ENCODE measurements around the gene CRYAB.
"Not testable (repeated sequence)": the region's sequence is repeated elsewhere in the genome, so short reads cannot be mapped to it uniquely, and the experiment has no call there.

CRYAB gene

DNA sequence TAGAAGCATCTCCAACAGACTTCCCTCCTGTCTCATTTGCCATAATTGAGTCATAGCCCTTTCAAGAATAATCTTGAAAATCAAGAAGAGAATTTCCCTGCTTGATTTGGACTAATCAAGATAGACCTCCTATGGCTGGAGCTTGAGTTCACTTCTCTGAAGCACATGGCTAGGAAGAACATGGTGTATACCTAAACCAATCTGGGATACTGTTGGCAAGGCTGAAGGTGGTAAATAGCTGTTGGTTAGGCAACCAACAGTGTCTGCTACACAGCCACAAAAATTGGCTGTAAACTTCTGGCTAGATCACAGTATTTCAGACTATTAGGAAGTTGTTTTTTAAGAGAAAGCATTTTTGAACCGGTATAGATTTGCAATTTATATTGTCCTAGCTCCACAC, 4.9 kb downstream of the CRYAB start:
- DNase-seq, result no peak

GRCh38 chr11:111905411-111905810, 6.2 kb downstream of the CRYAB start:
- DNase-seq, result no peak

DNA sequence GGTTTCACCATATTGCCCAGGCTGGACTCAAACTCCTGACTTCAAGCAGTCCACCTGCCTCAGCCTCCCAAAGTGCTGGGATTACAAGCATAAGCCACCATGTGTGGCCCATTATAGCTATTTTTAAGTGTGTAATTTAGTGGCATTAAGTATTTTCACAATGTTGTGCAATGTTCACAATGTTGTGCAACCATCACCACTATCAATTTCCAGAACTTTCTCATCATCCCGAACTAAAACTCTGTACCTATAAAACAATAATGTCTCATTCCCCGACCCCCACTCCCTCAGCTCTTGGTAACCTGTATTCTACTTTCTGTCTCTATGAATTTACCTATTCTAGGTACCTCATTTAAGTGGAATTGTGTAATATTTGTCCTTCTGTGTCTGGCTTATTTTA, 24.7 kb downstream of the CRYAB start:
- no peak for DNase-seq

DNA sequence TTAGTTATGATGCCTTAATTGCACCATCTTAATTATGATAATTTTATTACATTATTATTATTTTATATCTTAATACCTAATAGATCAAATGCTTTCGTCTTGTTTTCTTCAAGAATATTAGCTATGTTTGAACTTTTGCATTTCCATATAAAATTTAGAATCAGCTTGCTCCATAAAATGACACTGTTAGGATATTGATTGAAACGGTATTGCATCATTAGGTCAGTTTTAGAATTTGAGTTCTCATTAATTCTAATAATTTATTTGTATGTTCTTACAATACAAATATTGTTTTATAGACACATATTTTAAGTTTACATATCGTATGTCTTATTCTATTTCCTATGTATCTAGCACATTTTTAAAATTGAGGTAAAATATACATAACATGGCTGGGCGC, 25.5 kb downstream of the CRYAB start:
- DNase-seq, result no peak

DNA sequence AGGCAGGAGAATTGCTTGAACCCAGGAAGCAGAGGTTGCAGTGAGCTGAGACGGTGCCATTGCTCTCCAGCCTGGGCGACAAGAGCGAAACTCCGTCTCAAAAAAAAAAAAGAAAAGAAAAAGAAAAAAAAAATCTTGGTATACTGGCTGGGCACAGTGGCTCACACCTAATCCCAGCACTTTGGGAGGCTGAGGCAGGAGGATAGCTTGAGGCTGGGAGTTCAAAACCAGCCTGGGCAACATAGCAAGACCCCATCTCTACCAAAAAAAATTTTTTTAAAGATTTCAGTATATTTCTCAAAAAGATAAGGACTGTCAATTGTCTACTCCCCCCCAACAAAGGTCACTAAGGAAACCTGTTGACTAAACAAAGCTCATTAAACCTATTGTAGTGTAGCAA, 26.5 kb downstream of the CRYAB start:
- DNase-seq, result not testable (repeated sequence)

GRCh38 chr11:111882202-111882601, 29.4 kb downstream of the CRYAB start:
- no peak for DNase-seq

- DNase-seq, result no peak
Observed at GRCh38 chr11:111879637-111879960, 32.0 kb downstream of the CRYAB start.

- peak; percentile 99 for DNase-seq
Observed at GRCh38 chr11:111878849-111879636, 32.5 kb downstream of the CRYAB start, which contains the start of the genes CFAP68 and FDXACB1. Gene CFAP68, plus strand, starts transcription at chr11:111879541. Its CDS starts 20 bp downstream, at chr11:111879561. Gene FDXACB1, minus strand, starts transcription at chr11:111879165. Its CDS starts 33 bp downstream, at chr11:111879132.

DNA sequence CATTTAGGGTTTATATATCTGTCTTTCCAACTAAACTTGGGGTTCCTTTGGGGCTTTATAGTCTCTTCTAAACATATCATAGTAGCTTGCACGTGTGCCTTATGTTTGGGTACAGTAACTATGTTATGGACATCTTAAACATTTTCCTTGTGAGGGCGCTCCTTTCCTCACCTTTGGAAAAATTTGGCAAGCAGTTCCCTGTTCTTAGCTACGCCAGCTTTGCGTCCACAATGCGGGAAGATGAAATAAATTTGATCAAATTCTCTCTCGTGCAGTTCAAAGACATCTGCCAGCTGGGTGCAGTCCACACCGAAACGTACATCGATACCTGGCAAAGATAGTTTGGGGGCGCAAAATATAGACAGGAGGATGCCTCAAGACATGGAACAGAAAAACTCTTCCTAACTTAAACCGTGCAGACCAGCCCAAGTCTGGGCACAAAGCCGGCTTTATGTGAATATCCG, 33.2 kb downstream of the CRYAB start:
- DNase-seq, result no peak

GRCh38 chr11:111871693-111872161, 39.8 kb downstream of the CRYAB start:
- no peak for DNase-seq

- peak; percentile 70 for DNase-seq
Observed at GRCh38 chr11:111870886-111871692, 40.5 kb downstream of the CRYAB start, which contains the start of gene ALG9. Gene ALG9, minus strand, starts transcription at chr11:111871581. Its CDS starts 99 bp downstream, at chr11:111871482.

GRCh38 chr11:111870522-111870885, 41.1 kb downstream of the CRYAB start:
- no peak for DNase-seq

GRCh38 chr11:111870113-111870512, 41.5 kb downstream of the CRYAB start:
- peak; percentile 26 for DNase-seq

DNA sequence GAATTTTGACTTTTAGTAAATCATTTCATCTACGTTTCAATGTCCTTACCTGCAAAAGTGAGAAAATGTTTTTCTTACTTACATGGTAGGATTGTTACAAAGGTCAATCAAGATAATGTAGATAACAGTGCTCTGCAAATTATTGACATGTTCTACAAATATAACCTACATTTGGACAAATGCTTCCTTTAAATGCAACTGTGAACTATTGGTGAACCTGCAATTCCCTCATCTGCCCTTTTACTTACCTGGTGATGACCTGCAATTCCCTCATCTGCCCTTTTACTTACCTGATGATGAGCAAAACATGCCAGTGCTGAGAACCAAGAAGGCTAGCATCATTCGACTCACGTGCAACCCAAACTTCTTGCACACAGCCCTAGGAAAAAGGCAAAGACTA, 51.3 kb downstream of the CRYAB start:
- no peak for DNase-seq

Data from NCI-H2171 treated with DMSO at 0.1 percent for 48 hours (cell line).